Measurements from ENCODE around the gene RBM39.

GRCh38 chr20:35673884-35674283 lies 68.2 kb downstream of the RBM39 start:
- no peak for TF ChIP-seq CTCF (IDR thresholded peaks at IDR 0.05)
- TF ChIP-seq POLR2A (IDR thresholded peaks at IDR 0.05), result no peak

Data from lower leg skin (tissue), 3 donors.